GM23248 (cell line): ENCODE data around the gene FOXD1. TPM values are rescaled to one million over a fixed set of nuclear protein-coding genes. Genes with fewer than 3 reads are reported as not detected.
"Not testable (repeated sequence)": the region's sequence is repeated elsewhere in the genome, so short reads cannot be mapped to it uniquely, and the experiment has no call there.

Experiments
- DNase-seq: peaks from one replicate; pipeline ENCODE4 v3.0.0-alpha.2; 2015
- H2AFZ ChIP-seq: fragments of 200-600 bp; sonication (generic); 2 replicates; pipeline ENCODE4 v1.6.1; 2016; ENCODE audit warnings: antibody characterized with exemption
- H3F3A ChIP-seq: fragments of 200-600 bp; sonication (generic); 2 replicates; pipeline ENCODE4 v1.6.1; 2016; ENCODE audit warnings: mild to moderate bottlenecking, antibody characterized with exemption, mixed run types; ENCODE audit not compliant: insufficient read depth
- H3K27ac ChIP-seq: fragments of 200-600 bp; sonication (generic); 2 replicates; pipeline ENCODE4 v1.5.1; 2016; ENCODE audit warnings: mild to moderate bottlenecking
- H3K27me3 ChIP-seq: fragments of 200-600 bp; sonication (generic); replicated peaks from 2 replicates; pipeline ENCODE4 v1.6.1; 2016; ENCODE audit warnings: mild to moderate bottlenecking; ENCODE audit not compliant: insufficient read depth
- H3K36me3 ChIP-seq: fragments of 200-600 bp; sonication (generic); 2 replicates; pipeline ENCODE4 v1.6.1; 2016; ENCODE audit warnings: low read depth, mild to moderate bottlenecking
- H3K4me1 ChIP-seq: fragments of 200-600 bp; sonication (generic); 2 replicates; pipeline ENCODE4 v1.6.1; 2016; ENCODE audit warnings: mild to moderate bottlenecking; ENCODE audit not compliant: insufficient read depth
- H3K4me2 ChIP-seq: fragments of 200-600 bp; sonication (generic); one replicate; pipeline ENCODE4 v1.6.1; 2016; ENCODE audit warnings: mild to moderate bottlenecking; ENCODE audit not compliant: unreplicated experiment
- H3K4me3 ChIP-seq: fragments of 200-600 bp; sonication (generic); 2 replicates; pipeline ENCODE4 v1.5.1; 2016; ENCODE audit warnings: mild to moderate bottlenecking
- H3K79me2 ChIP-seq: fragments of 200-600 bp; sonication (generic); 2 replicates; pipeline ENCODE4 v1.6.1; 2016; ENCODE audit warnings: mild to moderate bottlenecking; ENCODE audit not compliant: insufficient read depth
- H3K9ac ChIP-seq: fragments of 200-600 bp; sonication (generic); 2 replicates; pipeline ENCODE4 v1.6.1; 2016; ENCODE audit warnings: mild to moderate bottlenecking
- H3K9me2 ChIP-seq: fragments of 200-600 bp; sonication (generic); 2 replicates; pipeline ENCODE4 v1.6.1; 2016; ENCODE audit warnings: mixed run types, mild to moderate bottlenecking, moderate library complexity; ENCODE audit not compliant: insufficient read depth
- H3K9me3 ChIP-seq: fragments of 200-600 bp; sonication (generic); one replicate; pipeline ENCODE4 v1.6.1; 2017; ENCODE audit warnings: low read depth
- H4K20me1 ChIP-seq: fragments of 200-600 bp; sonication (generic); 2 replicates; pipeline ENCODE4 v1.6.0; 2016; ENCODE audit not compliant: insufficient read depth
- EZH2 ChIP-seq: fragments of 200-600 bp; sonication (generic); IDR thresholded peaks from 2 replicates; pipeline ENCODE4 v1.6.1; 2018; ENCODE audit warnings: antibody characterized with exemption, mild to moderate bottlenecking; ENCODE audit not compliant: insufficient read depth, poor library complexity, severe bottlenecking
- EZH2phosphoT487 ChIP-seq: fragments of 200-600 bp; sonication (generic); IDR thresholded peaks from 2 replicates; pipeline ENCODE4 v1.6.1; 2018; ENCODE audit warnings: antibody characterized with exemption, moderate library complexity, mild to moderate bottlenecking, low read depth; ENCODE audit not compliant: insufficient read depth
- WGBS, 2 experiments: methylation state at CpG; one replicate each; pipeline ENCODE4 v1.1.6; 2015 to 2017; ENCODE audit warnings: low lambda C conversion rate in 2 of 2, low coverage in 1 of 2; ENCODE audit errors: missing lambda C conversion rate in 2 of 2; 5-methylcytosine and 5-hydroxymethylcytosine counted together
- in situ Hi-C: fragments of 300-500 bp; cut with MboI; formaldehyde crosslinking; loops from 2 replicates; pipeline ENCODE4 v1.15.0; 2020
- polyA plus RNA-seq: library from polyadenylated mRNA; unstranded; fragments of >200 nt; fragmentation: Nextera tagmentation; extraction: Ambion mirVana; gene quantifications from 2 replicates; pipeline ENCODE4 v1.2.1, GENCODE V29; 2016
- total RNA-seq: library from RNA; depleted of rRNA; stranded (reverse); fragments of >200 nt; shearing (Covaris generic); gene quantifications from 2 replicates; pipeline ENCODE4 v1.2.3, GENCODE V29; 2014

Gene FOXD1
- total and polyA plus RNA-seq, 2 experiments from 2014 or later: 8.0 to 53.9 TPM

DNA sequence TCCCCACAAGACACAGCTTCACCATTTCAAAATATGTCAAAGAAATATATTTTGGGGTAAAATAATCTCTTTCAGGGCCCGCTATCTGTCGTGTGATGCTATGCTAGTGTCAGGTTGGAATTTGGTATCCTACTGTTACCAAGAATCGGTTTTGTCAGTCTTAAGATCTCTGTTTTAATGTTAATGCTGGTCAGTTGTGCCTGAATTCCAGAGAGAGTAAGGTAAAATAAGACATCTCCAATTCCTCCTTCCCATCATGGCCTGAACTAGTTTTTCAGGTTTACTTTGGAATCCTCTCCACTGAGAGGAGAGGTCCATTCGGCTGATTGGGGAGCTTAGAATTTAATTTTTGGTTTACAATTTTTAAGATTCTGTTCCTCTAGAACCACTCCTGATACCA is 39.2 kb upstream of the FOXD1 start:
- TF ChIP-seq EZH2 (no peak), EZH2phosphoT487 (no peak)
- H3K27me3 ChIP-seq: no peaks in the 10 kb centered on the region
- in situ Hi-C loops: no loop called here
- H3K9ac ChIP-seq: no peak overlapping the region
- H2AFZ ChIP-seq: no peak overlapping the region
- no peaks in the 10 kb centered on the region for H3K9me2 ChIP-seq
- no peak for DNase-seq
- no peaks in the 10 kb centered on the region for H3K9me3 ChIP-seq
- no peak overlapping the region for H3K27ac ChIP-seq
- no peaks in the 10 kb centered on the region for H4K20me1 ChIP-seq
- 74% methylated on average over 4 of the region's 4 CpGs for WGBS, 2 experiments
- no peaks in the 10 kb centered on the region for H3K36me3 ChIP-seq
- no peaks in the 10 kb centered on the region for H3K4me1 ChIP-seq
- H3K4me2 ChIP-seq: no peak overlapping the region
- H3K79me2 ChIP-seq: no peaks in the 10 kb centered on the region
- H3F3A ChIP-seq: no peaks in the 10 kb centered on the region
- H3K4me3 ChIP-seq: no peak overlapping the region

GRCh38 chr5:73487257-73487656 is 38.7 kb upstream of the FOXD1 start:
- 65 to 69% methylated on average over 4 of the region's 4 CpGs for WGBS, 2 experiments
- in situ Hi-C loops, H3K4me1 ChIP-seq: not testable (repeated sequence)

GRCh38 chr5:73486119-73486899 is 37.7 kb upstream of the FOXD1 start:
- in situ Hi-C loops: no loop called here
- no peak for DNase-seq
- H3F3A ChIP-seq: peaks cover 5% of the 10 kb centered on the region; the same call in 1 of the 2 replicates
- H2AFZ ChIP-seq: no peak overlapping the region
- no peaks in the 10 kb centered on the region for H4K20me1 ChIP-seq
- H3K27me3 ChIP-seq: no peaks in the 10 kb centered on the region
- H3K79me2 ChIP-seq: no peaks in the 10 kb centered on the region
- TF ChIP-seq EZH2: no peak
- no peak for TF ChIP-seq EZH2phosphoT487
- H3K9me3 ChIP-seq: no peaks in the 10 kb centered on the region
- H3K4me1 ChIP-seq: no peaks in the 10 kb centered on the region
- no peak overlapping the region for H3K4me3 ChIP-seq
- no peak overlapping the region for H3K9ac ChIP-seq
- no peaks in the 10 kb centered on the region for H3K9me2 ChIP-seq
- H3K36me3 ChIP-seq: no peaks in the 10 kb centered on the region
- no peak overlapping the region for H3K4me2 ChIP-seq
- H3K27ac ChIP-seq: no peak overlapping the region
- WGBS, 2 experiments: 54 to 70% methylated on average over 3 of the region's 3 CpGs

More at GRCh38 chr5:73487257-73487656, 38.7 kb upstream of the FOXD1 start:
- not testable (repeated sequence) for H3K9me3 ChIP-seq, H3K4me2 ChIP-seq, H3K79me2 ChIP-seq, DNase-seq, H3K9me2 ChIP-seq, H4K20me1 ChIP-seq, H3K27ac ChIP-seq, H3F3A ChIP-seq, H3K36me3 ChIP-seq, H3K27me3 ChIP-seq, H2AFZ ChIP-seq, H3K9ac ChIP-seq, H3K4me3 ChIP-seq

GRCh38 chr5:73485715-73486114 is 37.1 kb upstream of the FOXD1 start:
- peak; percentile 14 for DNase-seq
- Histone ChIP-seq H3K27me3 (no peaks in the 10 kb centered on the region), H3K4me2 (no peak overlapping the region), H3K4me3 (no peak overlapping the region), H3K9me2 (no peaks in the 10 kb centered on the region), H2AFZ (no peak overlapping the region), H3K27ac (no peak overlapping the region), H3K79me2 (no peaks in the 10 kb centered on the region), H3K9me3 (no peaks in the 10 kb centered on the region), H3K4me1 (no peaks in the 10 kb centered on the region), H3K9ac (no peak overlapping the region), H3F3A (peaks cover 5% of the 10 kb centered on the region; the same call in 1 of the 2 replicates), H3K36me3 (no peaks in the 10 kb centered on the region), H4K20me1 (no peaks in the 10 kb centered on the region)
- 65 to 78% methylated on average over 3 of the region's 3 CpGs for WGBS, 2 experiments
- in situ Hi-C loops: no loop called here
- no peak for TF ChIP-seq EZH2
- no peak for TF ChIP-seq EZH2phosphoT487
